Left colon (tissue), 2 donors: ENCODE measurements around the gene RNF19B. TPM values are rescaled to one million over a fixed set of nuclear protein-coding genes. Genes with fewer than 3 reads are reported as not detected.
"Not testable (repeated sequence)": the region's sequence is repeated elsewhere in the genome, so short reads cannot be mapped to it uniquely, and the experiment has no call there.

ENCODE experiments used
- ATAC-seq: fragments of 200-7000 bp; cut with Tn5 transposase; one replicate; pipeline ENCODE4 v1.9.1; 2020; ENCODE audit warnings: mild to moderate bottlenecking, moderate library complexity
- DNase-seq, 2 donors: peaks; one replicate each; pipeline ENCODE4 v3.0.0-alpha.2; 2020
- intact Hi-C, 2 donors: fragments of 100-400 bp; cut with DNase I in 1 of 2; cut with micrococcal nuclease in 1 of 2; formaldehyde crosslinking; loops; one replicate each; pipeline versions ENCODE4 v1.11.2 to v1.14.0; 2022; cut with DNase I, micrococcal nuclease
- total RNA-seq, 2 donors: library from RNA; stranded (reverse); fragmentation: NEBNext Ultra II Directional; extraction: Animal tissue kit (Norgen Biotek cat#: 25700); gene quantifications; one replicate each; pipeline ENCODE4 v1.2.1, GENCODE V29; 2021
- donor health status: DM: no; HTN: no; CAD: no.
- donor health status: DM: yes; HTN: yes; CAD: no.

Gene RNF19B
- total RNA-seq, 2 donors from 2014 or later, result 64.1 to 77.3 TPM

GRCh38 chr1:32975055-32975454, 10.4 kb upstream of the RNF19B start:
- DNase-seq, intact Hi-C loops, ATAC-seq: not testable (repeated sequence)

GRCh38 chr1:32973458-32973857, 8.8 kb upstream of the RNF19B start:
- DNase-seq, intact Hi-C loops, ATAC-seq: not testable (repeated sequence)

GRCh38 chr1:32972814-32973428, 8.3 kb upstream of the RNF19B start:
- DNase-seq, result peak; percentile 58 to 65
- intact Hi-C loops, result no loop called here
- ATAC-seq, result peak; percentile 90

- intact Hi-C loops, result no loop called here
- no peak for ATAC-seq
- DNase-seq, result no peak
Observed at GRCh38 chr1:32971576-32971975, 7.0 kb upstream of the RNF19B start.

- ATAC-seq, result no peak
- intact Hi-C loops, result no loop called here
- no peak for DNase-seq
Observed at GRCh38 chr1:32971156-32971555, 6.5 kb upstream of the RNF19B start.

- intact Hi-C loops, result no loop called here
- ATAC-seq (no peak), DNase-seq (no peak)
Observed at GRCh38 chr1:32969566-32969965, 5.0 kb upstream of the RNF19B start.

- intact Hi-C loops, result no loop called here
- ATAC-seq (no peak), DNase-seq (no peak)
Observed at GRCh38 chr1:32967888-32968568, 3.4 kb upstream of the RNF19B start.

GRCh38 chr1:32966900-32967299, 2.3 kb upstream of the RNF19B start:
- no peak for ATAC-seq
- no peak for DNase-seq
- intact Hi-C loops, result no loop called here

- DNase-seq, result no peak
- ATAC-seq, result no peak
- intact Hi-C loops, result no loop called here
Observed at GRCh38 chr1:32965251-32965747, 690 bp upstream of the RNF19B start.

GRCh38 chr1:32963746-32964460, 706 bp downstream of the RNF19B start:
- intact Hi-C loops, result no loop called here
- peak; percentile 46 for ATAC-seq
- DNase-seq, result peak; percentile 65 to 77

GRCh38 chr1:32962248-32962896, 2.2 kb downstream of the RNF19B start:
- ATAC-seq (peak; percentile 33), DNase-seq (no peak)
- intact Hi-C loops, result no loop called here

GRCh38 chr1:32960819-32961355, 3.7 kb downstream of the RNF19B start:
- ATAC-seq, result no peak
- intact Hi-C loops, result no loop called here
- DNase-seq, result no peak

GRCh38 chr1:32960342-32960741, 4.3 kb downstream of the RNF19B start:
- DNase-seq, result no peak
- intact Hi-C loops, result no loop called here
- ATAC-seq, result no peak

- intact Hi-C loops, result no loop called here
- no peak for ATAC-seq
- DNase-seq, result no peak
Observed at GRCh38 chr1:32958827-32959226, 5.8 kb downstream of the RNF19B start.

- ATAC-seq, result no peak
- DNase-seq, result no peak
- intact Hi-C loops, result no loop called here
Observed at GRCh38 chr1:32957017-32957416, 7.6 kb downstream of the RNF19B start.

- no peak for DNase-seq
- intact Hi-C loops, result no loop called here
- no peak for ATAC-seq
Observed at GRCh38 chr1:32954168-32954567, 10.4 kb downstream of the RNF19B start.

GRCh38 chr1:32953495-32953894, 11.1 kb downstream of the RNF19B start:
- no peak for DNase-seq
- intact Hi-C loops, result no loop called here
- no peak for ATAC-seq

- DNase-seq (no peak), ATAC-seq (peak; percentile 50)
- intact Hi-C loops, result no loop called here
Observed at GRCh38 chr1:32949519-32949918, 15.1 kb downstream of the RNF19B start.

- intact Hi-C loops, result no loop called here
- ATAC-seq (peak; percentile 92), DNase-seq (no peak)
Observed at GRCh38 chr1:32948905-32949304, 15.7 kb downstream of the RNF19B start.
